HCT116 (cell line): ENCODE measurements around the gene OR4S2. TPM values are rescaled to one million over a fixed set of nuclear protein-coding genes. Genes with fewer than 3 reads are reported as not detected.

ENCODE experiments used
- ATAC-seq: fragments of 200-7000 bp; cut with Tn5 transposase; 2 replicates; pipeline ENCODE4 v1.9.1; 2020; ENCODE audit warnings: mild to moderate bottlenecking, moderate library complexity
- BruUV-seq: library from RNA; stranded (reverse); fragments of 400-500 nt; replicated peaks from 2 replicates; lab custom pipeline; 2021; lab: Mats Ljungman, UMichigan
- CTCF ChIA-PET: fragments of 300-600 bp; sonication (Branson Sonifier 250); formaldehyde crosslinking; loops from one replicate; lab custom pipeline; 2021; ENCODE audit warnings: antibody characterized with exemption; lab: Charles Lee
- POLR2A ChIA-PET: fragments of 300-600, 350-600 bp; sonication (Branson Sonifier 250); formaldehyde crosslinking; loops from one replicate; lab custom pipeline; 2021; ENCODE audit warnings: antibody characterized with exemption; lab: Charles Lee
- RAD21 ChIA-PET, 2 experiments: fragments of 300-600 bp; sonication (Branson Sonifier 250); formaldehyde crosslinking; loops; one replicate each; lab custom pipeline; 2023; ENCODE audit warnings: low total read pairs in 2 of 2; ENCODE audit not compliant: uncharacterized antibody in 2 of 2, unreplicated experiment in 2 of 2, low non-redundant PET in 1 of 2; lab: Charles Lee
- DNase-seq: peaks from one replicate; pipeline ENCODE4 v3.0.0-alpha.2; 2010; ENCODE audit warnings: low read depth, low spot score
- H2AFZ ChIP-seq: fragments of 200-600 bp; shearing (Covaris generic), sonication (generic); 2 replicates; pipeline ENCODE4 v1.6.1; 2017; ENCODE audit warnings: low read depth, mixed run types, mixed read lengths, antibody characterized with exemption, low read length; ENCODE audit not compliant: poor library complexity, severe bottlenecking
- H3K27ac ChIP-seq: 2 replicates; pipeline ENCODE4 v1.5.1; 2012; ENCODE audit warnings: low read depth, low read length
- H3K27me3 ChIP-seq: fragments of 200-600 bp; sonication (generic); 2 replicates; pipeline ENCODE4 v1.6.1; 2016; ENCODE audit warnings: mixed run types, low read length, mixed read lengths; ENCODE audit not compliant: insufficient read depth
- H3K36me3 ChIP-seq, 2 experiments: fragments of 200-500 bp in 1 of 2; fragments of 200-600 bp in 1 of 2; sonication (Bioruptor generic) in 1 of 2; sonication (generic) in 1 of 2; 2 replicates each; pipeline versions ENCODE4 v1.5.1 to v1.6.1; 2014 to 2016; ENCODE audit warnings: low read length in 2 of 2, inconsistent platforms in 1 of 2, mixed read lengths in 1 of 2, mixed run types in 1 of 2; ENCODE audit not compliant: insufficient read depth in 2 of 2, control insufficient read depth in 1 of 2
- H3K4me1 ChIP-seq, 2 experiments: fragments of 200-600 bp in 1 of 2; sonication (generic) in 1 of 2; 2 replicates each; pipeline versions ENCODE4 v1.5.1 to v1.6.1; 2012 to 2017; ENCODE audit warnings: low read length in 2 of 2, inconsistent platforms in 1 of 2, mild to moderate bottlenecking in 1 of 2, mixed read lengths in 1 of 2, mixed run types in 1 of 2, moderate library complexity in 1 of 2; ENCODE audit not compliant: insufficient read depth in 2 of 2, control insufficient read depth in 1 of 2
- H3K4me2 ChIP-seq: fragments of 200-600 bp; sonication (generic); 2 replicates; pipeline ENCODE4 v1.6.1; 2017; ENCODE audit warnings: mixed run types, low read length, mixed read lengths
- H3K4me3 ChIP-seq, 2 experiments: fragments of 200-600 bp in 1 of 2; sonication (generic) in 1 of 2; replicated peaks in 1 of 2; 2 replicates each; pipeline ENCODE4 v1.5.1; 2011 to 2016; ENCODE audit warnings: low read length in 2 of 2, control low read depth in 1 of 2, low read depth in 1 of 2, mild to moderate bottlenecking in 1 of 2, mixed read lengths in 1 of 2, mixed run types in 1 of 2
- H3K79me2 ChIP-seq: fragments of 200-600 bp; sonication (generic); 2 replicates; pipeline ENCODE4 v1.6.1; 2017; ENCODE audit warnings: mild to moderate bottlenecking, mixed run types, low read length, moderate library complexity, mixed read lengths; ENCODE audit not compliant: insufficient read depth
- H3K9ac ChIP-seq: fragments of 200-600 bp; sonication (generic); 2 replicates; pipeline ENCODE4 v1.6.1; 2016; ENCODE audit warnings: low read length, mixed read lengths
- H3K9me2 ChIP-seq: fragments of 200-600 bp; sonication (generic), shearing (Covaris generic); 2 replicates; pipeline ENCODE4 v1.6.1; 2017; ENCODE audit warnings: mixed run types, mild to moderate bottlenecking, moderate library complexity; ENCODE audit not compliant: insufficient read depth
- H3K9me3 ChIP-seq, 2 experiments: fragments of 200-500 bp in 1 of 2; fragments of 200-600 bp in 1 of 2; sonication (Bioruptor generic) in 1 of 2; sonication (generic) in 1 of 2; 2 replicates each; pipeline ENCODE4 v1.6.1; 2014 to 2017; ENCODE audit warnings: low read length in 2 of 2, mixed read lengths in 2 of 2, inconsistent platforms in 1 of 2, low read depth in 1 of 2, mild to moderate bottlenecking in 1 of 2, mixed run types in 1 of 2, moderate library complexity in 1 of 2; ENCODE audit not compliant: control insufficient read depth in 1 of 2, insufficient read depth in 1 of 2
- H4K20me1 ChIP-seq: fragments of 200-600 bp; sonication (generic), shearing (Covaris generic); 2 replicates; pipeline ENCODE4 v1.6.1; 2017; ENCODE audit warnings: mixed run types, mild to moderate bottlenecking, moderate library complexity; ENCODE audit not compliant: insufficient read depth
- FOSL1 ChIP-seq: IDR thresholded peaks from 2 replicates; pipeline ENCODE4 v1.6.1; 2012; ENCODE audit warnings: low read depth
- JUND ChIP-seq: IDR thresholded peaks from 2 replicates; pipeline ENCODE4 v1.6.1; 2012
- SRF ChIP-seq: IDR thresholded peaks from 2 replicates; pipeline ENCODE4 v1.6.1; 2012; ENCODE audit warnings: low read depth
- TCF7L2 ChIP-seq: IDR thresholded peaks from 2 replicates; pipeline ENCODE4 v1.7.0; 2011; ENCODE audit warnings: borderline replicate concordance, inconsistent platforms; ENCODE audit not compliant: insufficient read depth, insufficient read length; ENCODE audit errors: extremely low read depth
- YY1 ChIP-seq: IDR thresholded peaks from 2 replicates; pipeline ENCODE4 v1.6.1; 2011; ENCODE audit warnings: low read length, low read depth, moderate library complexity, mild to moderate bottlenecking; ENCODE audit not compliant: insufficient replicate concordance; ENCODE audit errors: extremely low read depth
- ZFX ChIP-seq: fragments of 450-650 bp; IDR thresholded peaks from 2 replicates; pipeline ENCODE4 v1.6.1; 2017
- ZNF274 ChIP-seq: fragments of 200-500 bp; sonication (Bioruptor generic); IDR thresholded peaks from 2 replicates; pipeline ENCODE4 v1.6.1; 2014; ENCODE audit warnings: mild to moderate bottlenecking, low read depth, low read length, inconsistent platforms
- intact Hi-C: fragments of 100-400 bp; cut with micrococcal nuclease; formaldehyde crosslinking; loops from 2 replicates; pipeline ENCODE4 v1.10.0; 2022
- total RNA-seq: library from RNA; stranded (reverse); gene quantifications from one replicate; pipeline ENCODE4 v1.2.1, GENCODE V29; 2021; ENCODE audit not compliant: unreplicated experiment
- TF ChIP-seq, protein P1 (sequence below): IDR thresholded peaks from 2 replicates; pipeline ENCODE4 v1.6.1; 2012
- TF ChIP-seq, protein P2 (sequence below): IDR thresholded peaks from 2 replicates; pipeline ENCODE4 v1.6.1; 2012
- TF ChIP-seq, protein P3 (sequence below), 3 experiments: fragments of 200-600 bp in 1 of 3; sonication (generic) in 1 of 3; IDR thresholded peaks in 2 of 3; conservative IDR thresholded peaks in 1 of 3; 2 replicates each; pipeline ENCODE4 v1.5.1; 2012 to 2017; ENCODE audit warnings: low read depth in 2 of 3, low read length in 2 of 3, antibody characterized with exemption in 1 of 3, borderline replicate concordance in 1 of 3, control low read depth in 1 of 3, mild to moderate bottlenecking in 1 of 3, mixed read lengths in 1 of 3, mixed run types in 1 of 3, moderate library complexity in 1 of 3; ENCODE audit not compliant: insufficient read depth in 1 of 3

OR4S2 gene
- total RNA-seq, 1 experiment from 2014 or later, result not detected

DNA sequence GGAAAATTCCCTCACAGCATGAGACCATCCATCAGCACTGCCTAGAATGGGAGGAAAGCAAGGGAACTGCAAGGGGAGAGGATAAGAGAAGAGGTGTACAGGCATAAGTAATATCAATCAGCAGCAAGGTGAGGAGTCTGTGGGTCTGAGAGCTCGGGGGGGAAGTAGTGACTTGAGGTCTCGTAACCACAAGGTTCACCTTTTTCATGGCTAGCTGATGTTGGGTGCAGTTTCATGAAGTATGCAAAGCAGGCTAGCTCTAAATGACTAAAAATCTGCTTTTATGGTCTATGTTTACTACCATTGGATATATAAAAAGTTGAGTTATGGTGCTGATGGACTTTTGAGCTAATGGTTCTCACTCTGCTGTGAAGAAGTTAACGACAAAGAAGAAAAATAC lies 49.7 kb downstream of the OR4S2 start (continued):
- no peak for TF ChIP-seq ZNF274
- no peak for TF ChIP-seq JUND
- TF ChIP-seq FOSL1, result no peak
- TF ChIP-seq TCF7L2, result no peak
- TF ChIP-seq, protein P1, sequence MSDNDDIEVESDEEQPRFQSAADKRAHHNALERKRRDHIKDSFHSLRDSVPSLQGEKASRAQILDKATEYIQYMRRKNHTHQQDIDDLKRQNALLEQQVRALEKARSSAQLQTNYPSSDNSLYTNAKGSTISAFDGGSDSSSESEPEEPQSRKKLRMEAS, result no peak
- TF ChIP-seq, protein P2, sequence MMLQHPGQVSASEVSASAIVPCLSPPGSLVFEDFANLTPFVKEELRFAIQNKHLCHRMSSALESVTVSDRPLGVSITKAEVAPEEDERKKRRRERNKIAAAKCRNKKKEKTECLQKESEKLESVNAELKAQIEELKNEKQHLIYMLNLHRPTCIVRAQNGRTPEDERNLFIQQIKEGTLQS, result no peak
- TF ChIP-seq SRF, result no peak
- TF ChIP-seq ZFX, result no peak

DNA sequence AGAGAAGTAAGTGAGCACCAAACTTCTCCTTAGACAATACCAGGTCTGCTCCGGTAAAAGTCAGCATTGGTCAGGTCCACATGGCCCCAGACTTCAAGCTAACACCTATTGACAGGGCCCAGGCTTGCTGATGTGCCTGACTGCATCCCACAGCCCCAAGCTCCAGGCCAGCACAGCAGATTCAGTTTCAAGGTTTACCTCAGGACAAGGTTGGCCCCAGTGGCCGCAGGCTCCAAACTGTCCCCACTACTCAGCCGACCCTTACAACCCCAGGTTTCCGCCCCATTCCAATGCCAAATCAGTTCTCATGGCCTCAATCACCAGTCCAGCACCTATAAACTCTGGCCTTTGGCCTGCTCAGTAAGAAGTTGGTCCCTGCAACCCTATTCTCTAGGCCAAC lies 53.3 kb downstream of the OR4S2 start:
- Histone ChIP-seq H2AFZ (no peak overlapping the region), H3K4me3 (no peak overlapping the region), H3K9ac (no peak overlapping the region), H3K36me3 (no peaks in the 10 kb centered on the region), H3K27me3 (no peaks in the 10 kb centered on the region), H3K9me2 (no peaks in the 10 kb centered on the region), H3K9me3 (peaks cover 7 to 19% of the 10 kb centered on the region in 2 experiments; a peak in 2 of 4 replicates), H4K20me1 (no peaks in the 10 kb centered on the region), H3K79me2 (no peaks in the 10 kb centered on the region), H3K4me2 (no peak overlapping the region), H3K27ac (no peak overlapping the region), H3K4me1 (no peaks in the 10 kb centered on the region)
- TF ChIP-seq, protein P3, sequence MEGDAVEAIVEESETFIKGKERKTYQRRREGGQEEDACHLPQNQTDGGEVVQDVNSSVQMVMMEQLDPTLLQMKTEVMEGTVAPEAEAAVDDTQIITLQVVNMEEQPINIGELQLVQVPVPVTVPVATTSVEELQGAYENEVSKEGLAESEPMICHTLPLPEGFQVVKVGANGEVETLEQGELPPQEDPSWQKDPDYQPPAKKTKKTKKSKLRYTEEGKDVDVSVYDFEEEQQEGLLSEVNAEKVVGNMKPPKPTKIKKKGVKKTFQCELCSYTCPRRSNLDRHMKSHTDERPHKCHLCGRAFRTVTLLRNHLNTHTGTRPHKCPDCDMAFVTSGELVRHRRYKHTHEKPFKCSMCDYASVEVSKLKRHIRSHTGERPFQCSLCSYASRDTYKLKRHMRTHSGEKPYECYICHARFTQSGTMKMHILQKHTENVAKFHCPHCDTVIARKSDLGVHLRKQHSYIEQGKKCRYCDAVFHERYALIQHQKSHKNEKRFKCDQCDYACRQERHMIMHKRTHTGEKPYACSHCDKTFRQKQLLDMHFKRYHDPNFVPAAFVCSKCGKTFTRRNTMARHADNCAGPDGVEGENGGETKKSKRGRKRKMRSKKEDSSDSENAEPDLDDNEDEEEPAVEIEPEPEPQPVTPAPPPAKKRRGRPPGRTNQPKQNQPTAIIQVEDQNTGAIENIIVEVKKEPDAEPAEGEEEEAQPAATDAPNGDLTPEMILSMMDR (IDR thresholded peaks at IDR 0.05 in 2 of 3, conservative IDR thresholded peaks at IDR 0.05 in 1 of 3; ENCODE audit: borderline replicate concordance in 1 of 3, insufficient read depth in 1 of 3, low read depth in 2 of 3, low read length in 2 of 3), result no peak
- TF ChIP-seq SRF, result no peak
- no peak for TF ChIP-seq YY1
- ChIA-PET CTCF (no interaction called here), RAD21 (no interaction called here), POLR2A (no interaction called here)
- intact Hi-C loops, result no loop called here
- ATAC-seq, result no peak
- DNase-seq, result no peak
- BruUV-seq, result no TSS peak

Other genes starting within 250 kb of the OR4S2 start
- gene OR4C15, start 93.9 kb upstream of the OR4S2 start, total RNA-seq, result not detected
- not detected for gene OR4C16, start 76.2 kb upstream of the OR4S2 start, total RNA-seq
- not detected for gene OR4C11, start 40.7 kb upstream of the OR4S2 start, total RNA-seq
- gene OR4P4, start 13.2 kb upstream of the OR4S2 start, total RNA-seq, result not detected
- not detected for gene OR4C6, start 13.9 kb downstream of the OR4S2 start, total RNA-seq
- not detected for gene OR5D13, start 125.1 kb downstream of the OR4S2 start, total RNA-seq
- gene OR5D14, start 147.2 kb downstream of the OR4S2 start, total RNA-seq, result not detected
- gene OR5L1, start 163.0 kb downstream of the OR4S2 start, total RNA-seq, result not detected
- not detected for gene OR5D18, start 171.3 kb downstream of the OR4S2 start, total RNA-seq
- not detected for gene OR5L2, start 178.9 kb downstream of the OR4S2 start, total RNA-seq
- gene OR5D16, start 190.4 kb downstream of the OR4S2 start, total RNA-seq, result not detected
- not detected for gene TRIM51, start 235.0 kb downstream of the OR4S2 start, total RNA-seq